ENCODE measurements around the gene PROX2.

GRCh38 chr14:74859757-74860552 is 16.0 kb downstream of the PROX2 start:
- TF ChIP-seq POLR2A (IDR thresholded peaks at IDR 0.05), result no peak
- no peak for TF ChIP-seq CTCF (IDR thresholded peaks at IDR 0.05 in 4 of 5, conservative IDR thresholded peaks at IDR 0.05 in 1 of 5)
